ENCODE data around the gene ASMTL.
"Not testable (repeated sequence)": the region's sequence is repeated elsewhere in the genome, so short reads cannot be mapped to it uniquely, and the experiment has no call there.

DNA sequence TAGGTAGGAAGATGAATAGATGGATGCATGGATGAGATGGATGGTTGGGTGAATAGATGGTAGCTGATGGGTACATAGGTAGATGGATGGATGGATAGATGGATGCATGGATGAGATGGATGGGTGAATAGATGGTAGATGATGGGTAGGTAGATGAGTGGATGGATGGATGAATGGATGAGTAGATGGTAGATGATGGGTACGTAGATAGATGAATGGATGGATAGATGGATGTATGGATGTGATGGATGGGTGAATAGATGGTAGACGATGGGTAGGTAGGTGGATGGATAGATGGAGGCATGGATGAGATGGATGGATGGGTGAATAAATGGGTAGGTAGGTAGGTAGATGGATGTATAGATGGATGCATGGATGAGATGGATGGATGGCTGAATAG, 46.9 kb downstream of the ASMTL start:
- TF ChIP-seq, protein P1, sequence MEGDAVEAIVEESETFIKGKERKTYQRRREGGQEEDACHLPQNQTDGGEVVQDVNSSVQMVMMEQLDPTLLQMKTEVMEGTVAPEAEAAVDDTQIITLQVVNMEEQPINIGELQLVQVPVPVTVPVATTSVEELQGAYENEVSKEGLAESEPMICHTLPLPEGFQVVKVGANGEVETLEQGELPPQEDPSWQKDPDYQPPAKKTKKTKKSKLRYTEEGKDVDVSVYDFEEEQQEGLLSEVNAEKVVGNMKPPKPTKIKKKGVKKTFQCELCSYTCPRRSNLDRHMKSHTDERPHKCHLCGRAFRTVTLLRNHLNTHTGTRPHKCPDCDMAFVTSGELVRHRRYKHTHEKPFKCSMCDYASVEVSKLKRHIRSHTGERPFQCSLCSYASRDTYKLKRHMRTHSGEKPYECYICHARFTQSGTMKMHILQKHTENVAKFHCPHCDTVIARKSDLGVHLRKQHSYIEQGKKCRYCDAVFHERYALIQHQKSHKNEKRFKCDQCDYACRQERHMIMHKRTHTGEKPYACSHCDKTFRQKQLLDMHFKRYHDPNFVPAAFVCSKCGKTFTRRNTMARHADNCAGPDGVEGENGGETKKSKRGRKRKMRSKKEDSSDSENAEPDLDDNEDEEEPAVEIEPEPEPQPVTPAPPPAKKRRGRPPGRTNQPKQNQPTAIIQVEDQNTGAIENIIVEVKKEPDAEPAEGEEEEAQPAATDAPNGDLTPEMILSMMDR (IDR thresholded peaks at IDR 0.05; ENCODE audit: insufficient read depth, low read length, poor library complexity, severe bottlenecking): not testable (repeated sequence)
- not testable (repeated sequence) for TF ChIP-seq EZH2phosphoT487 (conservative IDR thresholded peaks at IDR 0.05; ENCODE audit: low read length)

Data from SU-DHL-6 (cell line).